ENCODE results near the gene COX6B1. TPM values are rescaled to one million over a fixed set of nuclear protein-coding genes. Genes with fewer than 3 reads are reported as not detected.
"Not testable (repeated sequence)": the region's sequence is repeated elsewhere in the genome, so short reads cannot be mapped to it uniquely, and the experiment has no call there.

The COX6B1 gene
- total RNA-seq, 1 donor: 399 TPM

GRCh38 chr19:35633727-35634440 is 14.2 kb upstream of the COX6B1 start:
- DNase-seq (ENCODE audit: low read depth in 2 of 3, low spot score in 2 of 3): no peak

DNA sequence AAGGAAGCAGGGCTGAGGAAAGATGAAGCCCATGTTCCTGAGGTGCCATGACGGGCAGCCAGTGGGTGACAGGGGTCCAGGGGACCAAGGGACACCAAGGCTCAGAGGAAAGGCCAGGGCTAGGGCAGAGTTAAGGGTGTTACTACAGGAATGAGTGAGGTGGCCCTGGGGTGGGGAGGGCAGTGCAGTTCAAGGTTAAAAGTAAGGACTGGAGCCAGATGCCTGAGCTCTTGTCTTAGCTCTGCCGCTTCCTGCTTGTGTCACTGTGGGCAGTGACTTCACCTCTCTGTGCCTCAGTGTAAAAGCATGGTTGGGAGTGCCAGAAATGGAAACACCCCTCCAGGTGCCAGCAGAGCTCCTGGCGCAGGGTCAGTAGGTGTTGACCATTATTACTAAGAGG is 11.5 kb upstream of the COX6B1 start:
- DNase-seq (ENCODE audit: low read depth in 2 of 3, low spot score in 2 of 3): no peak

GRCh38 chr19:35637165-35637564 is 11.0 kb upstream of the COX6B1 start:
- DNase-seq (ENCODE audit: low read depth in 2 of 3, low spot score in 2 of 3): no peak

DNA sequence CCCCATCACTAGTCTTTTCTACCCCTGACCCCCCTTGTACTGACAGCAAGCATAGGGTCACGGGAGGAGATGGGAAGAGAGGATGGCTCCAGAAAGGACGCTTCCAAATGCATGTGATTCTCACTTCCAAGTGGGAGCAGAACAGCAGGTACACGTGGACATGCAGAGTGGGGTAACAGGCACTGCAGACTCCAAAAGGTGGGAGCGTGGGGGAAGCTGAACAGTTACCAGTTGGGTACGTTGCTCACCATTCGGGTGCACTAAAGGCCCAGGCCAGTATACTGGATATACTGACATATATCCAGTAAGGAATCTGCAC is 8.8 kb upstream of the COX6B1 start:
- DNase-seq (ENCODE audit: low read depth in 2 of 3, low spot score in 2 of 3): no peak

DNA sequence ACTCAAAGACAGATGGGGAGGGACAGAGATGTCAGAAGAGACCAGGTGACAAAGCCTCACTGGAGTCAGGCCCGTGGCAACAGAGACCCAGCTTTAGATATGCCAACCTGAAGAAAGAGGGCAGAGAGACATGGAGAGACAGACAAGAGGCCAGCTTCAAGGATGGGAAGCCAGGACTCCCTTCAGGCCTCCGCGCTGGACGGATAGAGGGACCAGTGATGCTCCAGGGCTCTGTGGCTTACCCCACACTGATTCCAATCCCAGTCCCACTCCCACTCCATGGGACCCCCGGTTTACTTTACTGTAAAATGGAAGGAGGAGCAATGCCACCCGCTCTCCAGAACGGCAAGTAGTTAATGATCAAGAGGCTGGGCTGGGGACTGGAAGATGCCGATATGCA is 8.3 kb upstream of the COX6B1 start:
- no peak for DNase-seq (ENCODE audit: low read depth in 2 of 3, low spot score in 2 of 3)

DNA sequence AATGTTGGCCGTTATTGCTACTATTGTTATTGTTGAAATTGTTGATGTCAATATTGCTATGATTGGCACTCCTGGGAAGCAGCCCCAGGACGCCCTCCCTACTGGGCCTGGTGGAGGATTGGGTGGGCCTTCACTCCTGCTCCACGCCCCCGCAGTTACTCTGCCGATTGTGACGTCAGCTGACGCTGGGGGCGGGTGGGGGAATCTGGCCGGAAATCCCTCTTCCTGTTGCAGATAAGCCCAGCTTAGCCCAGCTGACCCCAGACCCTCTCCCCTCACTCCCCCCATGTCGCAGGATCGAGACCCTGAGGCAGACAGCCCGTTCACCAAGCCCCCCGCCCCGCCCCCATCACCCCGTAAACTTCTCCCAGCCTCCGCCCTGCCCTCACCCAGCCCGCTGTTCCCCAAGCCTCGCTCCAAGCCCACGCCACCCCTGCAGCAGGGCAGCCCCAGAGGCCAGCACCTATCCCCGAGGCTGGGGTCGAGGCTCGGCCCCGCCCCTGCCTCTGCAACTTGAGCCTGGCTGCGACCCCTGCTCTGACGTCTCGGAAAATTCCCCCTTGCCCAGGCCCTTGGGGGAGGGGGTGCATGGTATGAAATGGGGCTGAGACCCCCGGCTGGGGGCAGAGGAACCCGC is 6.5 kb upstream of the COX6B1 start, which contains the start of gene ETV2:
TSS of gene ETV2 (plus strand) at position 231 of the 637 bp plus-strand sequence. CDS start 716 bp downstream, outside the sequence.
- DNase-seq (ENCODE audit: low read depth in 2 of 3, low spot score in 2 of 3): peak in 2 of 3 donors; percentile 64 to 79

DNA sequence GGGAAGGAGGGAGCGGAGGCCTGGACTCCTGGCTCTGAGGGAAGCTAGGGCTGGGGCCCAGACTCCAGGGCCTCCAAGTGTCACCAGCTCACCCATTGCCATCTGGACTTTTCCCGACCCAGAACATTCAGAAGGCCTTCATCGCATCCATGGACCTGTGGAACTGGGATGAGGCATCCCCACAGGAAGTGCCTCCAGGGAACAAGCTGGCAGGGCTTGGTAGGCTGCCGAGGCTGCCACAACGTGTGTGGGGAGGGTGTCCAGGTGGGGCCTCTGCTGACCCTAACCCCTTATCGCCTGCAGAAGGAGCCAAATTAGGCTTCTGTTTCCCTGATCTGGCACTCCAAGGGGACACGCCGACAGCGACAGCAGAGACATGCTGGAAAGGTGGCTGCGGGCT is 5.8 kb upstream of the COX6B1 start:
- DNase-seq (ENCODE audit: low read depth in 2 of 3, low spot score in 2 of 3): no peak

GRCh38 chr19:35642798-35643254 is 5.3 kb upstream of the COX6B1 start:
- no peak for DNase-seq (ENCODE audit: low read depth in 2 of 3, low spot score in 2 of 3)

- peak; percentile 63 to 89 (median 82) for DNase-seq (ENCODE audit: low read depth in 2 of 3, low spot score in 2 of 3)
Measured at GRCh38 chr19:35643255-35644205, 4.6 kb upstream of the COX6B1 start.

- DNase-seq (ENCODE audit: low read depth in 2 of 3, low spot score in 2 of 3): peak; percentile 79 to 95 (median 94)
Measured at GRCh38 chr19:35644206-35644986, 3.7 kb upstream of the COX6B1 start.

DNA sequence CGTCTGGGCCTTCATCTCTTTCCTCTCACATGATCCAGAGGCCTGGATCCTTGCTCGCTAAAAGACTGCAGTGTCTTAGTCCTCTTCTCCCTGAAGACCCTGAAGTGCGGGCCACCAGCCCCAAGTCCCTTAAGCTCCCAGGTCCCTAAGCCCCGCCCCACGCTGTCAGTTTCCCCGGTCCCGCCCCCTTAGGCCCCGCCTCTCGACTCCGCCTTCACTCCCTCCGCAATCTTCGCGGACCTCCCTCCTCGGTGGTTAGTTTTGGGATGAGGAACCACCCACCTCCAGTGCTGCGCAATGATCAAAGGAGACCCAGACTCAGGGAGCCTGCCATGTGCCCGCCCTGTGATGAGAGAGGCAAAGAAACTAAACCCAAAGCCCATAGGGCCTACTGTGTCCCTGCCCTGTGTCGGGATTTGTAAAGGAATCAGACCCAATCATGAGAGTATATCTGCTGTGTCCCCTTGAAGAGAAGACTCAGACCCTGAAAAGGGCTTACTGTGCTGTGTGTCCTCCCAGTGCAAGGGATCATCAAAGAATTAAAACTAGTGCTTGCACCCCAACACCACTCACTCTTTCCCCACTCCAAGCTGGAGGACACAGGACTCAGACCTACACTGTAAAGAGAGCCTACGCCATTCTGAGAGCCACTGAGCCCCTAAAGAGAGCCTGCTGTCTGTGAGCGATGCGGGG is 3.0 kb upstream of the COX6B1 start:
- DNase-seq (ENCODE audit: low read depth in 2 of 3, low spot score in 2 of 3): peak in 2 of 3 donors; percentile 79 to 84

DNA sequence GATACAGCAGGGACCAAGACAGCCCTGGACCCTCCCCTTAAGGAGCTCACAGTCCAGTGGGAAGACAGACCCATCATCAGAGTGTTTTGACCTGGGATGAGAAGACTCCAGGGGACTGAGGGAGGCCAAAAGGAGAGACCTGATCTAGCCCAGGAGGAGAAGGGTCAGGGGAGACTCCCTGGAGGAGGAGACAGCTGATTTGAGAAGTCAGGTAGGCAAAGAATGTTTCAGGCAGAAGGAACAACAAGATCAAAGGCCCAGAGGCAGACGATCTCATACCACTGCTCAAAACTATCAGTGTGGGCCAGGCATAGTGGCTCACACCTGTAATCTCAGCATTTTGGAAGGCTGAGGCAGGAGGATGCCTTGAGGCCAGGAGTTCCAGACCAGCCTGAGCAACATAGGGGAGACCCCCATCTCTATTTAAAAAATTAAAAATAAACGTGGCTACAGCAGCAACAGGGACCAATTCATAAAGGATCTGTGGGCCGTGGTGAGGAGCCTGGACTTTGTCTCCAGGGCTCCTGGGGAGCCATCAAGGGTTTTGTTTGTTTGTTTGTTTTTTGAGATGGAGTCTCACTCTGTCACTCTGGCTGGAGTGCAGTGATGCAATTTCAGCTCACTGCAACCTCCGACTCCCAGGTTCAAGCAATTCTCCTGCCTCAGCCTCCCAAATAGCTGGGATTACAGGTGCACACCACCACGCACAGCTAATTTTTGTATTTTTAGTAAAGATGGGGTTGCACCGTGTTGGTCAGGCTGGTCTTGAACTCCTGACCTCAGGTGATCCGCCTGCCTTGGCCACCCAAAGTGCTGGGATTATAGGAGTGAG is 2.2 kb upstream of the COX6B1 start:
- DNase-seq (ENCODE audit: low read depth in 2 of 3, low spot score in 2 of 3): no peak

- DNase-seq (ENCODE audit: low read depth in 2 of 3, low spot score in 2 of 3): peak in 1 of 3 donors; percentile 16
Measured at GRCh38 chr19:35650581-35650980, 2.5 kb downstream of the COX6B1 start.

DNA sequence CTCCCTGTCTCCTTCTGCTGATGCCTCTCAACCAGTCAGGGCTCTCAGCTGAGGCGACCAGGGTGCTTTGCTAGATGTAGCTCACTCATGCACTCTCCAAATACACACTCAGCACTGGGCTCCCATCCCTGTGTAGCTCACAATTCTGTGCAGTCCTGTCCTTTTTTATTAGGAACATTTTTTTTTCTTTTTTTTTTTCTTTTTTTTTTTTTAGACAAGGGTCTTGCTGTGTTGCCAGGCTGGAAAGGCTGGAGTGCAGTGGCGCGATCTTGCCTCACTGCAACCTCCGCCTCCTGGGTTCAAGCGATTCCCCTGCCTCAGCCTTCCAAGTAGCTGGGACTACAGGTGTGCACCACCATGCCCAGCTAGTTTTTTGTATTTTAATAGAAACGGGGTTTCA is 6.7 kb downstream of the COX6B1 start:
- not testable (repeated sequence) for DNase-seq (ENCODE audit: low read depth in 2 of 3, low spot score in 2 of 3)

DNA sequence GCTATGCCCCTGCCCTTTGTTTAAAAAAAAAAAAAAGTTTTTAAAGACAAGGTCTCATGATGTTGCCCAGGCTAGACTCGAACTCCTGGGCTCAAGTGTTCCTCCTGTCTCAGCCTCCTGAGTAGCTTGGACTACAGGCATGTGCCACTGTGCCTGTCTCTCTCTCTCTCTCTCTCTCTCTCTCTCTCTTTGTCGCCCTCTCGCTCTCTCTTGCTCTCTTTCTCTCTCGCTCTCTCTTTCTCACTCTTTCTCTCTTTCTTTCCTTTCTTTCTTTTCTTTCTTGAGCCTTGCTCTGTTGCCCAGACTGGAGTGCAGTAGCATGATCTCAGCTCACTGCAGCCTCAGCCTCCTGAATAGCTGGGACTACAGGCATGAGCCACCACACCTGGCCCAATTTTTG is 7.5 kb downstream of the COX6B1 start:
- DNase-seq (ENCODE audit: low read depth in 2 of 3, low spot score in 2 of 3): no peak

DNA sequence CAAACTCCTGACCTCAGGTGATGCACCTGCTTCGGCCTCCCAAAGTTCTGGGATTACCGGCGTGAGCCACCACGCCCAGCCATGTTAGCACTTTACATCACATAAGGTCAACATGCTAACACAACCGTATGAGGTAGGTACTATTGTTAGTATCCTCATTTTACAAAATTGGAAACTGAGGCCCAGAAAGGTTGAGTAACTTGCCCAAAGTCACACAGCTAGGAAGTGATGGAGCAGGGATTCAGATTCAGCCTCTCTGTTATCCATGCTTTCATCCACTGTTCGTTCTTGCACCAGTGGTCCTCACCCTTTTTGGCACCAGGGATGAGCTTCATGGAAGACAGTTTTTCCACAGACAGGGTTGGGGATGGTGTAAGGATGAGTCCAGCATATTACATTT is 8.6 kb downstream of the COX6B1 start:
- DNase-seq (ENCODE audit: low read depth in 2 of 3, low spot score in 2 of 3): no peak

GRCh38 chr19:35657904-35658700 is 10.0 kb downstream of the COX6B1 start:
- no peak for DNase-seq (ENCODE audit: low read depth in 2 of 3, low spot score in 2 of 3)

DNA sequence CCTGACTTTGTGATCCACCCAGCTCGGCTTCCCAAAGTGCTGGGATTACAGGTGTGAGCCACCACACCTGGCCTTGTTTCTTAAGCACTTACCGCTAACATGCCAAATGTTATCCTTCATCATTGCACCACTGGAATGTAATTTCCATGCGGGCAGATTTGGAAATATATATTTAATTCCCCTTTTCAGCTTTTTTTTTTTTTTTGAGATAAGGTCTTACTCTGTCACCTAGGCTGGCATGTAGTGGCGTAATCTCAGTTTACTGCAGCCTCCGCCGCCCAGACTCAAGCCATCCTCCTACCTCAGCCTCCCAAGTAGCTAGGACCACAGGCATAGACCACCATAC is 13.8 kb downstream of the COX6B1 start:
- DNase-seq (ENCODE audit: low read depth in 2 of 3, low spot score in 2 of 3): no peak
